ENCODE results near the gene TRIM63.

The TRIM63 gene

DNA sequence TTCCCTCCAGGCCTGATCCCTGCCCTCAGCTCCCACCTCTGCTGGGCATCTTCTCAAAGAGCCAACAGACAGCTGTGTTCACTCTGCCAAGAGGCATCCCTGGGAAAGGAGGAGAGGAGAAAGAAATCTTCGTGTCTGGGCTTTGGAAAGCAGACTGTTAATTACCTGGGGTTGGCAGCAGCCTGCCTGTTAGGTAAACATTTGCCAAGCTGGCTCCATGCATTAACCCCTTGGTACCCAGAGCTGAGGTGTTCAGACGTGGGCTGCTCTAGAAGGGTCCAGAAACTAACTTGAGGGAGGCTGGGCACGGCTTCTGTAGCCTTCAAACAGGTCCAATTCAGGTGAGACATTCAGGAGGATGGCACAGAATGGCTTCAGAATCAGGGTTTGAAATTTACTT is 54.6 kb downstream of the TRIM63 start:
- no peak for DNase-seq

GRCh38 chr1:26010825-26011224 is 56.6 kb downstream of the TRIM63 start:
- DNase-seq = no peak

DNA sequence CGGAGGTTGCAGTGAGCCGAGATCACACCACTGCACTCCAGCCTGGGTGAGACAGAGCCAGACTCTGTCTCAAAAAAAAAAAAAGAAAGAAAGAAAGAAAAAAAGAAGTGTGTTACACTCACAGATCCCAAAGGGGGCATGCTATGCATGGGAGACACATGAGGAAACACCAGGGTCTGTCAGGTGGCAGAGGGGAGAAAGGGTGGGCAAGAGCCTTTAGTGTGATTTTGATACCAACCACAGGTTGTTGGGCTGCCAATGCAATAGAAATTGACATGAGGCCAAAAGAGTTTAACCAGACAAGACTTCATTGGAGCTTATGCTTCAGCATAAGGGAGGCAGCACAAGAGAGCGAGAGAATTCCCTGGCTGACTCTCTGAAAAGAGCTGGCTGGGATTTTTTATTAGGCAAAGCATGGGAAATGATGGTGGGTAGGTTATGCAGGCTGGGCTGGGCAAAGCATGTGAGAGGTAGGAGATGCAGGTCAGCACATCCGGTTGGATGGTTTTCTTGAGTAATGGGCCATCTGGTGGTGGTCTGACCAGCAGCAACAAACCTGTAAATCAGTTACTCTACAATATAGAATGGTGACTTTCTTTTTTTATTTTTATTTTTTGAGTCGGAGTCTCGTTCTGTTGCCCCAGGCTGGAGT is 57.5 kb downstream of the TRIM63 start:
- no peak for DNase-seq

- DNase-seq = no peak
Measured at GRCh38 chr1:26006710-26007109, 60.7 kb downstream of the TRIM63 start.

GRCh38 chr1:26005434-26006105 is 61.9 kb downstream of the TRIM63 start:
- no peak for DNase-seq

- DNase-seq = no peak
Measured at GRCh38 chr1:26003756-26004155, 63.7 kb downstream of the TRIM63 start.

GRCh38 chr1:26003262-26003661 is 64.2 kb downstream of the TRIM63 start:
- no peak for DNase-seq
